ENCODE data around the gene CARD11. TPM values are rescaled to one million over a fixed set of nuclear protein-coding genes. Genes with fewer than 3 reads are reported as not detected.
"Not testable (repeated sequence)": the region's sequence is repeated elsewhere in the genome, so short reads cannot be mapped to it uniquely, and the experiment has no call there.

Gene CARD11
- polyA plus RNA-seq, 1 donor, result 4.8 TPM

DNA sequence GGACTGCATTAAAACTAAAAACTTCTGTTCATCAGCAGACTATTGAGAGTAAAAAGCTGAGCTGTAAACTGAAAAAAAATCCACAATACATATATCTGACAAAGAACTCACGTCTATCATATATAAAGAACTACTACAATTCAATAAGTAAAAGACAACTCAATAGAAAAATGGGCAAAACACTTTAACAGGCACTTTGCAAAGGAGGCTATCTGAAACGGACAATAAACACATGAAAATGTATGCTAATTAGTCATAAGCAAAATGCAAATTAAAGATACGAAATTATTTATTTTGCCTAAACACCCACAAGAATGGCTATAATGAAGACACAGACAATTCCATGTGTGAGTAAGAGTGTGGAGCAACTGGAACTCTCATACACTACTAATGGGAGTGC lies 18.1 kb downstream of the CARD11 start:
- no peaks in the 10 kb centered on the region for H3K27me3 ChIP-seq (ENCODE audit: control insufficient read depth, insufficient read depth, low read length)
- WGBS (ENCODE audit: insufficient coverage, low lambda C conversion rate), result 100% methylated on average over 3 of the region's 3 CpGs
- H3K27ac ChIP-seq (ENCODE audit: low read length), result no peak overlapping the region

DNA sequence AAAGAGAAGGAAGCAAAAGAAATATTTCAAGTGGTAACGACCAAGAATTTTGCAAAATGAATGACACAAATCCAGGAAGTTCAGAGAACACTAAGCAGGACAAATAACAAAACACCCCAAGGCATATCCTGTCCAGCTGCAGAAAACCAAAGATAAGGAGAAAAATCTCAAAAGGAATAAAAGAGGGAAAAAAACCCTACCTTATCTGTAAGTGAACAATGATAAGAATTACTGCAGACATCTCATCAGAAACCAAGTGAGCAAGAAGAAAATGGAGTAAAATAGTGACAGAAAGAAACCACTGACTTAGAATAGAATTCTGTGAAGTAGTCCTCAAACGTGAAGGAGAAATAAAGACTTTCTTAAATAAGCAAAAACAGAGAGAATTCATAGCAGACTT lies 21.8 kb downstream of the CARD11 start:
- no peak for DNase-seq
- H3K27me3 ChIP-seq (ENCODE audit: control insufficient read depth, insufficient read depth, low read length), result no peaks in the 10 kb centered on the region
- H3K4me1 ChIP-seq (ENCODE audit: control insufficient read depth, insufficient read depth, low read length), result no peaks in the 10 kb centered on the region
- no peak overlapping the region for H3K27ac ChIP-seq (ENCODE audit: low read length)
- WGBS (ENCODE audit: insufficient coverage, low lambda C conversion rate), result 100% methylated on average over 2 of the region's 2 CpGs
- peaks cover 4% of the 10 kb centered on the region for H3K9me3 ChIP-seq (ENCODE audit: control insufficient read depth, low read depth, low read length)
- no peaks in the 10 kb centered on the region for H3K36me3 ChIP-seq (ENCODE audit: control insufficient read depth, insufficient read depth, low read length)
- H3K4me3 ChIP-seq (ENCODE audit: low read length), result no peak overlapping the region

More for the DNA sequence above, 18.1 kb downstream of the CARD11 start:
- H3K4me1 ChIP-seq (ENCODE audit: control insufficient read depth, insufficient read depth, low read length), result no peaks in the 10 kb centered on the region
- no peak for DNase-seq
- H3K4me3 ChIP-seq (ENCODE audit: low read length), result no peak overlapping the region
- peaks cover 4% of the 10 kb centered on the region for H3K9me3 ChIP-seq (ENCODE audit: control insufficient read depth, low read depth, low read length)
- H3K36me3 ChIP-seq (ENCODE audit: control insufficient read depth, insufficient read depth, low read length), result no peaks in the 10 kb centered on the region

DNA sequence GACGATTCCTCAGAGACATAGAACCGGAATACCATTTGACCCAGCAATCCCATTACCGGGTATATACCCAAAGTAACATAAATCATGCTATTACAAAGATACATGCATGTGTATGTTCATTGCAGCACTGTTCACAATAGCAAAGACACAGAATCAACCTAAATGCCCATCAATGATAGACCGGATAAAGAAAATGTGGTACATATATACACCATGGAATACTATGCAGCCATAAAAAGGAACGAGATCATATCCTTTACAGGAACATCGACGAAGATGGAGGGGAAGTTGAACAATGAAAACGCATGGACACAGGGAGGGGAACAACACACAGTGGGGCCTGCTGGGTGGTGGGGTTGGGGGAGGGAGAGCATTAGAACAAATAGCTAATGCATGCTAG lies 22.4 kb downstream of the CARD11 start:
- not testable (repeated sequence) for H3K27ac ChIP-seq (ENCODE audit: low read length); H3K4me1 ChIP-seq (ENCODE audit: control insufficient read depth, insufficient read depth, low read length); H3K27me3 ChIP-seq (ENCODE audit: control insufficient read depth, insufficient read depth, low read length); H3K9me3 ChIP-seq (ENCODE audit: control insufficient read depth, low read depth, low read length); DNase-seq; H3K36me3 ChIP-seq (ENCODE audit: control insufficient read depth, insufficient read depth, low read length); H3K4me3 ChIP-seq (ENCODE audit: low read length)
- no CpG with 5 or more reads among the region's 8 CpGs for WGBS (ENCODE audit: insufficient coverage, low lambda C conversion rate)

DNA sequence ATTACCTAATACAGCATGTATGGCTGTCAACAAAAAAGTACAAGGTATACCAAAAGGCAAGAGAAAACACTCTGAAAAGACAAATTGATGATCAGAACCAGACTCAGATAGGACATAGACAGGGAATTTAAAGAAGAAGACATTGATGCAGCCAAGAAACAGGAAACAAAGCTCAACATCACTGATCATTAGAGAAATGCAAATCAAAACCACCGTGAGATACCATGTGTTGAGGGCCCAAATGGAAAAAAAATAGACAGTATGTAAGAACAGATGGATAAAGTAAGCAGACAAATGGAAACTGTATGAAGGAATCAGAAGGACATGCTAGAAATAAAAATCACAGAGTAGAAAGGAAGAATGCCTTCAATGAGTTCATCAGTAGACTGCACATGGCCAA lies 23.3 kb downstream of the CARD11 start:
- DNase-seq, result no peak
- Histone ChIP-seq H3K36me3 (ENCODE audit: control insufficient read depth, insufficient read depth, low read length) (no peaks in the 10 kb centered on the region), H3K4me3 (ENCODE audit: low read length) (no peak overlapping the region), H3K4me1 (ENCODE audit: control insufficient read depth, insufficient read depth, low read length) (no peaks in the 10 kb centered on the region), H3K27me3 (ENCODE audit: control insufficient read depth, insufficient read depth, low read length) (no peaks in the 10 kb centered on the region), H3K27ac (ENCODE audit: low read length) (no peak overlapping the region), H3K9me3 (ENCODE audit: control insufficient read depth, low read depth, low read length) (peaks cover 4% of the 10 kb centered on the region)
- WGBS (ENCODE audit: insufficient coverage, low lambda C conversion rate), result 83% methylated on average over 1 of the region's 1 CpG

DNA sequence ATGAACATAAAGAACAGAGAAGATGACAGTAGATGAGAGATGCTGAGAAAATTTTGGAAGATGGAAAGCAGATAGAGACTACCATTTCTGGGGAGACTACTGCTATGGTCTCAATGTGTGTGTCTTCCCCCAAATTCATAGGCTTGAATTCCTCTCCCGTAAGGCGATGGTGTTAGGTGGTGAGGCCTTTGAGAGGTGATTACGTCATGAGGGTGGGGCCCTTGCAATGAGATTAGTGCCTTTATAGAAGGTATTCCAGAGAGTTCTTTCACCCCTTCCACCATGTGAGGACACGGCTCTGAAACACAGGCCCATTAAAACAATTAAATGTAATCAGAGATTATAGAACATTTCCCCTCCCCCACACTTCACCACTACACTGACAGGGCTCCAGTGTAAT lies 23.9 kb downstream of the CARD11 start:
- WGBS (ENCODE audit: insufficient coverage, low lambda C conversion rate), result no CpG with 5 or more reads among the region's 4 CpGs
- H3K27ac ChIP-seq (ENCODE audit: low read length), result no peak overlapping the region
- no peaks in the 10 kb centered on the region for H3K4me1 ChIP-seq (ENCODE audit: control insufficient read depth, insufficient read depth, low read length)
- no peaks in the 10 kb centered on the region for H3K36me3 ChIP-seq (ENCODE audit: control insufficient read depth, insufficient read depth, low read length)
- H3K4me3 ChIP-seq (ENCODE audit: low read length), result no peak overlapping the region
- peaks cover 4% of the 10 kb centered on the region for H3K9me3 ChIP-seq (ENCODE audit: control insufficient read depth, low read depth, low read length)
- DNase-seq, result no peak
- H3K27me3 ChIP-seq (ENCODE audit: control insufficient read depth, insufficient read depth, low read length), result no peaks in the 10 kb centered on the region

DNA sequence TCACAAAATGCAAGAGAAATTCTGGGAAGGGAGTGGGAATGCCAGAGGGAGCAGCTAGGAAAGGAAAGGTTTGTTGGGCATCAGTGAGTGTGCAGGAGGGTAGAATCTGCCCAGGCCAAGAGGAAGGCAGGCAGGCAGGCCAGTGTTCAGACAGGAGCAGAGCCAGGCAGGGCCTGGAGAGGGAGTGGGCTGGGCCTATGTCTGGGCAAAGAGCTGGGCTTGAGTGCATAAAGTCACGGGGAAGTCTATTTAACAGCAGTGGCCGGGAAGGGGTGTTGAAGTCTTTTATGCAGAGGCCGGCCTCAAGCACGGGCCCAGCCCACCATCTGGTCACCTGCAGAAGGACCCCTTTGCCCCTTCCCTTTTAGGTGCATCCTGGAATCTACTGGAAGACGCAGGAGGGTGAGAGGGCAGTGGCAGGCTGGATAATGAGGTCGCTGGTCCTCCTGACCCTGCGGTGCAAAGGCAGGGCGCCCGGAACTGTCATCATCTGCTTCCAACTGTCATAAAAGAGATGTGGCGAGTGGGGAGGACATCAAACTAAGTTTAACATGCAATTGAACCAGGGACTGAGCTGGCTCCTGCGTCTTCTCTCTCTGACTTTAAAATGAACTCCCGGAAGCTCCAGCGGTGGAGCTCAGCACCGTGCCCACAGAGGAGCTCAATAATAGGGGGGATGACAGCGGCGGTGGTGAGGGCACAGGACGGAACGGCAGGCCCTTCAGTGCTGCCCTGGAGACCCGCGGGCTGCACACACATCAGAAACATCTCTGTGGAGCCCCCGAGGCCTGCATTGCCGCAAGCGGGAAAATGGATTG lies 29.5 kb downstream of the CARD11 start:
- H3K9me3 ChIP-seq (ENCODE audit: control insufficient read depth, low read depth, low read length), result no peaks in the 10 kb centered on the region
- no peak overlapping the region for H3K4me3 ChIP-seq (ENCODE audit: low read length)
- no peak overlapping the region for H3K27ac ChIP-seq (ENCODE audit: low read length)
- no peak for DNase-seq
- 96% methylated on average over 4 of the region's 23 CpGs for WGBS (ENCODE audit: insufficient coverage, low lambda C conversion rate)
- H3K27me3 ChIP-seq (ENCODE audit: control insufficient read depth, insufficient read depth, low read length), result no peaks in the 10 kb centered on the region
- no peaks in the 10 kb centered on the region for H3K36me3 ChIP-seq (ENCODE audit: control insufficient read depth, insufficient read depth, low read length)
- no peaks in the 10 kb centered on the region for H3K4me1 ChIP-seq (ENCODE audit: control insufficient read depth, insufficient read depth, low read length)

DNA sequence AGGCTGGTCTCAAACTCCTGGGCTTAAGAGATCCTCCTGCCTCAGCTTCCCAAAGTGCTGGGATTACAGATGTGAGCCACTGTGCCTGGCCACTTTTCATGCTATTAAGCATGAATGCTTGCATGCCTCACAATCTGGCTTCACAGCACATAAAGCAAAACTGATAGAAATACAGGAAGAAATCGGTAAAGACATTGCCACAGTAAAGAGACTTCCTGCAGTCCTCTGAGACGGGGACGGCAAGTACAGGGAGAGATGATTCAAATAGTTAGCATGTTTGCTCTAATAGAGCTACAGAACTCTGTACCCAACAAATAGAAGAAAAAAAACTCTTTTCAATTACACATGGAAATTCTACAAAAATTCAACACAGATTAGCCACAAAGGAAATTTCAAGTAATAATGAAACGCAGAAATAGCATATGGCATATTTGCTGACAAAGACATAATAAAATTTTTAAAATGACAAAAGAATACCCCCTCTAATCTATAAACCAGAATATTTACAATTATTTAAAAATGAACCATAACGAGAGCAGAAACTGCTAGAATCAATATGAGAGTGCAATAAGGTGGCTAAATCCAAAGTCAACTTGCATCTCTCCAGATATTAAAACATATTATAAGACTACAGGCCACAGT lies 32.3 kb downstream of the CARD11 start:
- no peak overlapping the region for H3K4me3 ChIP-seq (ENCODE audit: low read length)
- WGBS (ENCODE audit: insufficient coverage, low lambda C conversion rate), result 92% methylated on average over 1 of the region's 5 CpGs
- no peaks in the 10 kb centered on the region for H3K4me1 ChIP-seq (ENCODE audit: control insufficient read depth, insufficient read depth, low read length)
- H3K9me3 ChIP-seq (ENCODE audit: control insufficient read depth, low read depth, low read length), result no peaks in the 10 kb centered on the region
- no peaks in the 10 kb centered on the region for H3K36me3 ChIP-seq (ENCODE audit: control insufficient read depth, insufficient read depth, low read length)
- no peak overlapping the region for H3K27ac ChIP-seq (ENCODE audit: low read length)
- H3K27me3 ChIP-seq (ENCODE audit: control insufficient read depth, insufficient read depth, low read length), result no peaks in the 10 kb centered on the region
- no peak for DNase-seq

DNA sequence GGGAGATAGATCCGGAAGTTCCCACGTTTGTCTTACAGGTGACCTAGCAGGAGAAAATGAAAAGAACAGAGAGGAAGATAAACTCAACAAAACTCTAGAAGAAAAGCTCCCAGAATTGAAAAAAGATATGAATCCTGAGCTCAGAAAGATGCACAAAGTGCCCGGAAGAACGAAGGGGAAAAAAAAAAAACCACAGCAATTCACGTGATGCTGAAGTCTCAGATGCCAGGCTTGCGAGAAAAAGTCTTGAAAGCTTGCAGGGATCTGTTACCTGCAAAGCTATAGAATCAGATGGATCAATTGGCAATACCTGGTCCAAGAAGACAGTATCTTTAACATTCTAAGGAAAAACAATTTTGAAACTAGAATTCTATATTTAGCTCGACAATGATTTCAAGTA lies 33.5 kb downstream of the CARD11 start:
- DNase-seq, result no peak
- Histone ChIP-seq H3K27ac (ENCODE audit: low read length) (no peak overlapping the region), H3K4me3 (ENCODE audit: low read length) (no peak overlapping the region), H3K27me3 (ENCODE audit: control insufficient read depth, insufficient read depth, low read length) (no peaks in the 10 kb centered on the region), H3K9me3 (ENCODE audit: control insufficient read depth, low read depth, low read length) (no peaks in the 10 kb centered on the region), H3K4me1 (ENCODE audit: control insufficient read depth, insufficient read depth, low read length) (no peaks in the 10 kb centered on the region), H3K36me3 (ENCODE audit: control insufficient read depth, insufficient read depth, low read length) (no peaks in the 10 kb centered on the region)
- WGBS (ENCODE audit: insufficient coverage, low lambda C conversion rate), result 90% methylated on average over 4 of the region's 7 CpGs

DNA sequence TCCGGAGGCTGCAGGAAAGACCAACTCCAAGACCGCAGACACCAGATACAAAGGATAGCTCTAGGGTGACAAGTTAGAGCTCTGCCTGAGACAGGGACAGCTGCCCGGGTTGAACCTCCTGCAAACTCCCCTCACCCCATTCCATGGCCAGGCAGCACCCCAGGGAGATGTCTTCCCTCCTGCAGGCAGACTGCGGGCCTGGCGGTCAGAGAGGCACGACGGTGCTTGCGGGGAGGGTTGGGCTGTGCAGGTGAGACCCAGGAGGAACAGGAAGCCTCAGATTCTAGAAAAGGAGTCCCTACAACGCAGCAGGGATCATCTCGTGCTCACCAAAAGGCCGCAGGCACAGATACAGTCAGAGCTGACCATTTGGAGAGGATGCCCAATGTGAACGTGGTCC lies 34.6 kb downstream of the CARD11 start:
- Histone ChIP-seq H3K4me3 (ENCODE audit: low read length) (no peak overlapping the region), H3K27me3 (ENCODE audit: control insufficient read depth, insufficient read depth, low read length) (no peaks in the 10 kb centered on the region), H3K9me3 (ENCODE audit: control insufficient read depth, low read depth, low read length) (no peaks in the 10 kb centered on the region), H3K36me3 (ENCODE audit: control insufficient read depth, insufficient read depth, low read length) (no peaks in the 10 kb centered on the region), H3K4me1 (ENCODE audit: control insufficient read depth, insufficient read depth, low read length) (no peaks in the 10 kb centered on the region), H3K27ac (ENCODE audit: low read length) (no peak overlapping the region)
- DNase-seq, result no peak
- WGBS (ENCODE audit: insufficient coverage, low lambda C conversion rate), result no CpG with 5 or more reads among the region's 12 CpGs

DNA sequence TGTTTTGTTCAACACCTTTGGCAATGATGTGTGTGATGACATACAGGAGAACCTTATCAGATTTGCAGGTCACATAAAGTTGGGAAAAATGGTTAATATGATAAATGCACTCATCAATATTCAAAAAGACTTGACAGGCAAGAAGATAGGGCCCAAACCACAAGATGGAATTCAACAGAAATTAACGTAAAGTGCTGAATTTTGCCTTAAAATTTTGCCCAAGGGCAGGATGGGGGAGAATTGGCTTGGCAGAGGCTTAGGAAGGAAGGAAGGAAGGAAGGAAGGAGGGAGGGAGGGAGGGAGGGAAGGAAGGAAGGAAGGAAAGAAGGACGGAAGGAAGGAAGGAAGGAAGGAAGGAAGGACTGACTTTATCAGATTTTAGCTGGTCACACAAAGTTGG lies 35.3 kb downstream of the CARD11 start:
- Histone ChIP-seq H3K4me3 (ENCODE audit: low read length) (no peak overlapping the region), H3K9me3 (ENCODE audit: control insufficient read depth, low read depth, low read length) (no peaks in the 10 kb centered on the region), H3K4me1 (ENCODE audit: control insufficient read depth, insufficient read depth, low read length) (no peaks in the 10 kb centered on the region), H3K27ac (ENCODE audit: low read length) (no peak overlapping the region), H3K27me3 (ENCODE audit: control insufficient read depth, insufficient read depth, low read length) (no peaks in the 10 kb centered on the region), H3K36me3 (ENCODE audit: control insufficient read depth, insufficient read depth, low read length) (no peaks in the 10 kb centered on the region)
- WGBS (ENCODE audit: insufficient coverage, low lambda C conversion rate), result 90% methylated on average over 2 of the region's 2 CpGs
- no peak for DNase-seq

DNA sequence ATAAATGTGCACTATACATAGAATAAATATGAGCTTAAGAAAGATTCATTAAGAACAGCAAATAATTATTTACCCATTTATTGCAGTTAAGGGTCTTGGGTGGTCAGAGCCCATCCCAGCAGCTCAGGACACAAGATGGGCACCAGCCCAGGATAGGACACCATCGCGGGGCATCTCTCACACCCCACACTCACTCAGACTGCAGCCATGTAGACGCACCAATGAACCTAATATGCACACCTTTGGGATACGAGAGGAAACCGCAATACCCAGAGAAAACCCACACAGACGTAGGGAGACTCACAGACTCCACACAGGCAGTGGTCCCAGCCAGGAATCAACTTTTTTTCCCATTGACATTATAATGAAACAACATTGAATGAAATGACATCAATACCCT lies 36.0 kb downstream of the CARD11 start:
- Histone ChIP-seq H3K27me3 (ENCODE audit: control insufficient read depth, insufficient read depth, low read length) (no peaks in the 10 kb centered on the region), H3K4me3 (ENCODE audit: low read length) (no peak overlapping the region), H3K4me1 (ENCODE audit: control insufficient read depth, insufficient read depth, low read length) (no peaks in the 10 kb centered on the region), H3K36me3 (ENCODE audit: control insufficient read depth, insufficient read depth, low read length) (no peaks in the 10 kb centered on the region), H3K9me3 (ENCODE audit: control insufficient read depth, low read depth, low read length) (no peaks in the 10 kb centered on the region), H3K27ac (ENCODE audit: low read length) (no peak overlapping the region)
- 100% methylated on average over 1 of the region's 6 CpGs for WGBS (ENCODE audit: insufficient coverage, low lambda C conversion rate)
- DNase-seq, result no peak
